Retinal pigment epithelial cell (primary cell): ENCODE results near the gene KBTBD13.

Experiments used
- DNase-seq: peaks from one replicate; pipeline ENCODE4 v3.0.0-alpha.2; 2010; ENCODE audit warnings: low read depth
- H3K4me3 ChIP-seq: 2 replicates; pipeline ENCODE4 v1.5.1; 2011; ENCODE audit warnings: mild to moderate bottlenecking, low read length, control low read depth, moderate library complexity
- CTCF ChIP-seq: conservative IDR thresholded peaks from 2 replicates; pipeline ENCODE4 v1.5.1; 2011; ENCODE audit warnings: low read depth, low read length, control low read depth, inconsistent platforms

KBTBD13 gene

GRCh38 chr15:65076486-65077290 is at the start of gene KBTBD13:
Gene KBTBD13 (plus strand): TSS chr15:65076746. CDS start chr15:65076816, 70 bp downstream.
- no peak within 1 kb of the TSS for H3K4me3 ChIP-seq
- no peak for DNase-seq
- TF ChIP-seq CTCF: no peak

GRCh38 chr15:65026756-65027155 is 49.8 kb upstream of the KBTBD13 start:
- H3K4me3 ChIP-seq: no peak overlapping the region
- no peak for TF ChIP-seq CTCF
- no peak for DNase-seq

DNA sequence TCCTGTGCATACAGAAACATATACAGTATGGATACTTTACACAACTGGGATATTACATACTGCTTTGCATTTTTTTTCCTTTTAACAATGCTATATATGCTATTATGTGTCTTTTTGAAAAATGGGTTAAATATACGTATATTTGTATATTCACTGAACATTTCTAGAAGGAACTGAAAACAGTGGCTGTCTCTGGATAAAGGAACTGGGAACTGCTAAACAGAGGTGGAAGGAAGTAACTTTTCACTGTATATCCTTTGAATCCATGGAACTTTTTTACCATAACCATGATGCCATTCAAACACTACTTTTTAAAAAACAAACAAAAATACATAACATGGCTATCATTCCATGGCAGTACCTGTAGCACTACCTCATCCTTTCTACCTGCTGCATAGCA is 49.0 kb upstream of the KBTBD13 start:
- TF ChIP-seq CTCF: no peak
- no peak for DNase-seq
- no peak overlapping the region for H3K4me3 ChIP-seq

- peak overlapping the region; percentile 83 for H3K4me3 ChIP-seq
- TF ChIP-seq CTCF: no peak
- no peak for DNase-seq
These were observed 48.2 kb upstream of the KBTBD13 start for GRCh38 chr15:65028338-65028737.

DNA sequence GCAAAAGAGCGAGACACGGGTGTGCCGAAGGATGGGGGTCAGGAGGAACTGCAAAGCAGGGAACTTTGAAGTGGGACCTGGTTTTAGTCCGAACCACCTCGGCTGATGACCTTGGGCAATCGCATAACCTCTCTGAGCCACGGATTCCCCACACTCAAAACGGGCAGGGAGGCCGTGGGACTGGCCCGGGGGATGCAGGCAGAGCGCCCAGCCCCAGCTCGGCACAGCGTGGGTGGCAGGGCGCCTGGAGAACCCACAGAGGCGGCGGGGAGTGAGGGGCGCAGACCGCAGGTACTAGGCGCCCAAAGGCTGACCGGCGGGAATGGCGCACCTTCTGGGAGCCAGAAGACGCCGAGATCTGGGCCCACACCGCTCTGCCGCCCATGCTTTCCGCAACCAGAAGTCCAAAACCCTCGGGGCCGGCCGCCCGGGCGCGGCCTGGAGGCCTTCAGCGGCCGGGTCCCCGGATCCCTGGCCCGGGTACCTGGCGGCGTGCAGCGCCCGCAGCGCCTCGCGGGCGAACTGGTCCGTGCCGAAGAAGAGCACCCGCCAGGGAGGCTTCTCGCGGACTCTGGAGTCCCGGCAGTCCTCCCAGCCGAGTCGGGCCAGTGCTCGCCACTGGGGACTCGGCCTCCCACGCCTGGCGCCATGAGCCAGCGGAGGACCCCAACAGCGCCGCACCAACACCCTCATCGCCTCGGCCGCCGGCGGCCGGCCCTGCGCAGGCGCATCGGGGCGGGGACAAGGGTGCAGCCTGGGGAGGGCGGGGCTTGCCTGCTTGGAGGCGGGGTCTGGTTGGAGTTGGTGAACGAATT is 47.4 kb upstream of the KBTBD13 start, which contains the start of gene MTFMT:
TSS of gene MTFMT (minus strand) at position 719 of the 815 bp plus-strand sequence. CDS start at position 693, 26 bp downstream.
- DNase-seq: peak; percentile 22
- H3K4me3 ChIP-seq: peak within 1 kb of the TSS; percentile 83
- no peak for TF ChIP-seq CTCF

- no peak overlapping the region for H3K4me3 ChIP-seq
- no peak for DNase-seq
- TF ChIP-seq CTCF: no peak
These were observed 46.8 kb upstream of the KBTBD13 start for GRCh38 chr15:65029736-65030208.
